Daoy (cell line): ENCODE data around the gene ACTR5. TPM values are rescaled to one million over a fixed set of nuclear protein-coding genes. Genes with fewer than 3 reads are reported as not detected.

ENCODE experiments used
- DNase-seq: peaks from one replicate; pipeline ENCODE4 v3.0.0-alpha.2; 2015; ENCODE audit warnings: low read depth
- total RNA-seq: library from RNA; depleted of rRNA; stranded (reverse); fragments of >200 nt; shearing (Covaris generic); gene quantifications from 2 replicates; pipeline ENCODE4 v1.2.3, GENCODE V29; 2014

The ACTR5 gene
- total RNA-seq, 1 experiment from 2014 or later: 14.9 TPM

GRCh38 chr20:38728911-38729642 is 19.2 kb upstream of the ACTR5 start:
- peak; percentile 55 for DNase-seq

GRCh38 chr20:38729767-38730166 is 18.5 kb upstream of the ACTR5 start:
- DNase-seq: peak; percentile 9

DNA sequence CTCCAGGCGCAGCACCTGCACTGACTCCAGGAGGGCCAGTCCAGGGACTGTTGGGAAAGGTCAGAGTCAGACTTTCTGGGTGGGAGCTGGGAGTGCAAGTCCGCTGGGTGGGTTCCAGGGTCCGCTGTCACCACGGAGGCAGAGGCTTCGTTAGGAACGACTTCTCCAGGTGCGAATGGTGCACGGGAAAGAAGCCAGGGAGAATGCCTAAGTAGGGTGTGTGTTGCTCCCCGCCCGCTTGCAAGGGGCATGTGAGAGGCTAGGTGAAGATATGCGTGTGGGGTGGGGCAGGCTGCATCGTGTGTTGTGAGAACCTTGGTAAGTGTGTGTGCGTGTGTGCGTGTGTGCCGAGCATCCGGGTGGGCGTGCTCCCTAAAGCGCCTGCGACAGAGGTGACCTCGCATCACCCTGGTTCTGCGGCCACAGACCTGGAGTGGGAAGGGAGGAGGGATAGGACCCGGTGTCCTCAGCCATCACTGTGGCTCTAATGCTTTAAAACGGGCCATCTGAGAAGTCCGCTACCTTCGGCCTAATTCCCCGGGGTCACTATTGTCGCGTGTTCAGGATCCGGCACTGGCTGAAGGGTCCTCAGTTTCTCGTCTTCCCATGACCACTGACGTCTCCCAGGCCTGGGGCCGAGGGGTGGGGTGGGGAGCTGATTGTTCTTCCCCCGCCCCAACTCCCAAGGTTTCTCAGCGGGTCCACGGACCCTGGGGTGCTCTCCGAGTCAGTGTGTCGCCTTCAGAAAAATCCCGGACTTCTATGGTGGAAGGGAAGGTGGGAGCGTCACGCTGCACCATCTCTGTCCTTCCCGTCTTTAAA is 17.9 kb upstream of the ACTR5 start:
- peak; percentile 7 for DNase-seq

GRCh38 chr20:38730989-38731737 is 17.1 kb upstream of the ACTR5 start:
- DNase-seq: peak; percentile 80

GRCh38 chr20:38731738-38732113 is 16.5 kb upstream of the ACTR5 start:
- DNase-seq: no peak

DNA sequence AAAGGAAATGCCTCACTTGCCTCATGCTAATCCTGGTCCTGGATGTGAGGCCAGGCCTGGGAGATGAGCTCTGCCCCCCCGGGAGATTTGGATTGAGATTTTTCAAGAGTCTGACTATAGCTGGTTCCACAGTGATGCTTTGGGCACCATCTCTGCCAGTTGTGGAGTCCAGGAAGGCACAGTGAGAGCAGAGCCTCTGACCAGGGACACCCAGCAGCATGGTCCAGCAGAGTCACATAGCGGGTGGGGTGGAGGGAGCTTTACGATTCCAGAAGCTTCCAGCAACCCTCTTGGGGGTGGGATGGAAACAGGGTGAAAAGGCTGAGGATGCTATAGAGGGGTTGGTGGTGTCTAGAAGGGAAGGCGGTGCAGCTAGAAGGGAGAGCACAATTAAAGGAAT is 15.3 kb upstream of the ACTR5 start:
- no peak for DNase-seq

DNA sequence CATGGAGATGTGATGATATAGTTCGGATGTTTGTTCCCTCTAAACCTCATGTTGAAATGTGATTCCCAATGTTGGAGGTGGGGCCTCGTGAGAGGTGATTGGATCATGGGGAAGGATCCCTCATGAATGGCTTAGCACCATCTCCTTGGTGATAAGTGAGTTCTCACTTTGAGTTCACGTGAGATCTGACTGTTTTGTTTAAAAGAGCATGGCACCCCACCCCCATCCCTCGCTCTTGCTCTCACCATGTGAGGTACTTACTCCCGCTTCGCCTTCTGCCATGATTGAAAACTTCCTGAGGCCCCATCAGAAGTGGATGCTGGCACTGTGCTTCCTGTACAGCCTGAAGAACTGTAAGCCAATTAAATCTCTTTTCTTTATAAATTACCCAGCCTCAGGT is 13.1 kb upstream of the ACTR5 start:
- no peak for DNase-seq

- no peak for DNase-seq
These were observed 10.4 kb upstream of the ACTR5 start for GRCh38 chr20:38737887-38738286.

DNA sequence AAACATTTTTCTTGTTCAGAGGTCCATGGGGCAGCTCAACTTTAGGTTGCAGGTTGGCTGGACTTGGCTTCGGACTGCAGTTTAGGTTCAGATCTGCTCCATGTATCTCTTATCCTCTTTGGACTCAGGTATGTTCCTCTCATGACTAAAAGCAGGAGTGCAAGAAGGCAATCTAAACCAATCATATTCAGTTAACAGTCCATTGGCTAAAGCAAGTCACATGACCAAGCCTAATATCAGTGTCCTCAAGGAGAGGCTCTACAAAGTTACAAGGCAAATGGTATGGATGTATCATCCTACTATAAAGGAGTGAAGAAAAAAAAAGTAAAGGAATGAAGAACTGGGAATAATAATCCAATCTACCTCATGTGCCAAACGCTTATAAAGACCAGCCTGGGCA is 2.5 kb upstream of the ACTR5 start:
- no peak for DNase-seq

DNA sequence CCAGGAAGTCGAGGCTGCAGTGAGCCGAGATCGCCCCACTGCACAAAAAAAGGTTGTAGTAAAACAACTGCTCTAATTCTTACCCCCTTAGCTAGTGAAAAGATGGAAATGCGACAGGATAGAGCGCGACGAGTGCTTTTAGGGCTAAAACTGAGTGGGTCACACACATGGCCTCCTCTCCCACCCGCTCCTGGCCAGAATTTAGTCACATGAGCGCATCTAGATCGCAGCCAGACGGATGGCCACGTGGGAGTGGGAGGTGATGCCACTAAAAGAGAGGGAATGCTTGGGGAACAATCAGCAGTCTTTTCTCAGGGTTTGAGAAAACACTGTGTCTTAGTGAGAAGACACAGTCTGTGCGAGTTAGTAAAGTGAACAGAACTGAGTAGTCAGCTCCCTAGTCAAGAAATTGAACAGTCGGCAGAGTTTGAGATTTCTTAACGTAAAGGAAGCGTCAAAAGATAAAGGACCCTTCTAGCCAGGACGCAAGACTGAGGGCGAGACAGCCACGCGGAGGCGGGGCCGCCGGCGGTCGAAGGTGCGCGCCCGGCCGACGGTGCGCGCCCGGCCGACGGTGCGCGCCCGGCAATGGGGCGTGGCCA is 664 bp upstream of the ACTR5 start:
- DNase-seq: no peak

DNA sequence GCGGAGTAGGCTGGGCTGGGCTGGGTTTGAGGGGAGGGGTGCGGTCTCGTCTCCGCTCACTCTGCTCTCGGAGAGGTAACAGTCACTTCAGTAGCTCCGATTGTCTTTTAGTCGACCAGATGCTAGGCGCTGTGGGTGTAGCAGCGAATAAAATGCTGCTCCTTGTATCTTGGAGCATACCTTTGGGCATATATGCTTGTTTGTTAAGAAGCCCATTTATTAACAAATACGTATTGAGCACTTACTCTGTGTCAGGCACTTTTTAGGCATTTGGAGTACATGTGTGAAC is 545 bp downstream of the ACTR5 start:
- DNase-seq: no peak

DNA sequence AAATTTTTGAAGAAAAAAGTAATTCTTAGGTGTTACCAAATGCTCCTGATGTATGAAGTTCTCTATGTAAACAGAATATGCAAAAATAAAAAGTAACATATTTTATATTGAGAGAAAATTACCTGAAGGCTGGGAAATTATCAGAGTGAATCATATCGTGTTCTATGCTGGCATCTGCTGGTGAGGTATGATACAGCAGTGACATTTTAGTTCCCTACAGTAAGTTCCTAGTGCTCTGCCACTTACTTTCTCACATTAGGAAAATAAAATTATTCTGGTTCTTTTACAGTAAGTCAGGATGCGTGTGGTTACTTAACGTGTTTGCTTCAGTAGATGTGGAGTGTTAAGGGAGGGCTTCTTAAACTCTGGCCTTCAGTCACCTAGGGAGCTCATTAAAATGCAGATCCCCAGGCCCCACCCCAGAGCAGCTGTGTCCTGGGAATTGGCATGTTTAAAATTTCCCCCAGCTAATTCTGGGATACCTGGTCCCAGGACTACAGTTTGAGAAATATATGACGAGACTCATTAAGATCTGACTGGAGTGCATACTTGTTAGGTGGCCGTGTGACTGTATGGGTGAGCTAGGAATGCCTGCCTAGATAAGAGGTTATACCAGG is 3.2 kb downstream of the ACTR5 start:
- peak; percentile 9 for DNase-seq

DNA sequence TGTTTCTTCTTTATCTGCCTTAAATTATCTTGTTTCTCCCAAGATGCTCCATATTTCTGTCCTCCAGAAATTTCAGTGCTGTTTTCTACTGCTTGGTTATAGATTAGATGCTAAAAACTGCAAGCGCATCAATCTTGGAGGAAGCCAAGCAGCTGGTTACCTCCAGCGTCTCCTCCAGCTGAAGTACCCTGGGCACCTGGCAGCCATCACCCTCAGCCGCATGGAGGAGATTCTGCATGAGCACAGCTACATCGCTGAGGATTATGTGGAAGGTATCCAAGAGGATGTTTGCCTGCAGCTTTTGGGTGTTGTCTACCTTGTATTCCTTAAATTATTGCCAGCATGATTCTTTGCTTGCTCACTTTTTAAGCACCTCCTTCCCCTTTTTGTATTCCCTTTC is 3.8 kb downstream of the ACTR5 start:
- DNase-seq: no peak

- DNase-seq: no peak
These were observed 6.7 kb downstream of the ACTR5 start for GRCh38 chr20:38754924-38755323.

- no peak for DNase-seq
These were observed 7.2 kb downstream of the ACTR5 start for GRCh38 chr20:38755324-38755910.

- no peak for DNase-seq
These were observed 9.0 kb downstream of the ACTR5 start for GRCh38 chr20:38757145-38757775.

GRCh38 chr20:38759106-38759505 is 10.8 kb downstream of the ACTR5 start:
- DNase-seq: no peak

DNA sequence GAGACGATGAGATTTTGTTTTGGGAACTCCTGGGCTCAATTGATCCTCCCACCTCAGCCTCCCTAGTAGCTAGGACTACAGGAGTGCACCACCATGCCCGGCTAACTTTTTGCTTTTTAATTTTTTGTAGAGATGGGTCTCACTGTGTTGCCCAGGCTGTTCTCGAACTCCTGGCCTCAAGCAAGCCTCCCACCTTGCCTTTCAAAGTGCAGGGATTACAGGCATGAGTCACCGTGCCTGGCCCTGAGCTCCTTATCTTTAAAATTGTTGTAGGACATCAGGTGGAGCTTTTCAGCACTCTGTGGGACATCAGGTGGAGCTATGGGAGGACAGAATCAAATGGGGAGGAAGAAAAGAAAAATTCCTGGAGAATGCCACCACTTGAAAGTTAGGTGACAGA is 12.7 kb downstream of the ACTR5 start:
- DNase-seq: no peak

- DNase-seq: no peak
These were observed 13.9 kb downstream of the ACTR5 start for GRCh38 chr20:38762174-38762573.

- no peak for DNase-seq
These were observed 15.4 kb downstream of the ACTR5 start for GRCh38 chr20:38763616-38764015.
